A673 (cell line): Measurements from ENCODE around the gene ALG5. TPM values are rescaled to one million over a fixed set of nuclear protein-coding genes. Genes with fewer than 3 reads are reported as not detected.

Experiments
- BruUV-seq: library from RNA; stranded (reverse); fragments of 400-500 nt; replicated peaks from 2 replicates; lab custom pipeline; 2021; lab: Mats Ljungman, UMichigan
- CTCF ChIA-PET: fragments of 300-600 bp; sonication (Branson Sonifier 250); formaldehyde crosslinking; loops from one replicate; lab custom pipeline; 2022; ENCODE audit warnings: antibody characterized with exemption; lab: Charles Lee
- POLR2A ChIA-PET: fragments of 300-600 bp; sonication (Branson Sonifier 250); formaldehyde crosslinking; loops from one replicate; lab custom pipeline; 2022; ENCODE audit warnings: antibody characterized with exemption; ENCODE audit not compliant: low non-redundant PET; lab: Charles Lee
- DNase-seq: peaks from one replicate; pipeline ENCODE4 v3.0.0-alpha.2; 2015; ENCODE audit warnings: low spot score
- H3K27ac ChIP-seq: fragments of 200-600 bp; sonication (generic); 2 replicates; pipeline ENCODE4 v1.5.1; 2016; ENCODE audit warnings: mixed run types, low read depth, mild to moderate bottlenecking, mixed read lengths, antibody characterized with exemption, low read length; ENCODE audit not compliant: poor library complexity, severe bottlenecking
- H3K27me3 ChIP-seq: fragments of 200-600 bp; sonication (generic); replicated peaks from 2 replicates; pipeline ENCODE4 v1.6.1; 2017; ENCODE audit warnings: mixed run types, low read depth, mild to moderate bottlenecking, mixed read lengths, antibody characterized with exemption, low read length; ENCODE audit not compliant: insufficient read depth, poor library complexity
- H3K36me3 ChIP-seq: fragments of 200-600 bp; sonication (generic); 2 replicates; pipeline ENCODE4 v1.6.1; 2016; ENCODE audit warnings: mixed run types, mild to moderate bottlenecking, mixed read lengths, antibody characterized with exemption, low read length; ENCODE audit not compliant: insufficient read depth, poor library complexity, severe bottlenecking
- H3K4me1 ChIP-seq: fragments of 200-600 bp; sonication (generic); 2 replicates; pipeline ENCODE4 v1.6.1; 2017; ENCODE audit warnings: mixed run types, mild to moderate bottlenecking, mixed read lengths, antibody characterized with exemption, low read length; ENCODE audit not compliant: insufficient read depth, poor library complexity, severe bottlenecking
- H3K4me3 ChIP-seq: fragments of 200-600 bp; sonication (generic); 2 replicates; pipeline ENCODE4 v1.5.1; 2016; ENCODE audit warnings: low read depth, mixed run types, mild to moderate bottlenecking, mixed read lengths, low read length; ENCODE audit not compliant: poor library complexity, severe bottlenecking
- H3K9me3 ChIP-seq: fragments of 200-600 bp; sonication (generic); 2 replicates; pipeline ENCODE4 v1.6.1; 2016; ENCODE audit warnings: mixed run types, low read depth, mild to moderate bottlenecking, mixed read lengths, antibody characterized with exemption, low read length; ENCODE audit not compliant: poor library complexity, severe bottlenecking
- EZH2 ChIP-seq: fragments of 200-600 bp; sonication (generic); IDR thresholded peaks from 2 replicates; pipeline ENCODE4 v1.6.1; 2017; ENCODE audit warnings: borderline replicate concordance, low read depth, mild to moderate bottlenecking, mixed read lengths, antibody characterized with exemption, low read length; ENCODE audit not compliant: poor library complexity, severe bottlenecking
- intact Hi-C: fragments of 100-400 bp; cut with micrococcal nuclease; formaldehyde crosslinking; loops from one replicate; pipeline ENCODE4 v1.10.0; 2022; ENCODE audit not compliant: unreplicated experiment
- total RNA-seq: library from RNA; stranded (reverse); gene quantifications from 2 replicates; pipeline ENCODE4 v1.2.3, GENCODE V29; 2021
- TF ChIP-seq, protein P1 (sequence below): fragments of 300-800, 200-600 bp; sonication (generic); conservative IDR thresholded peaks from 2 replicates; pipeline ENCODE4 v1.5.1; 2017; ENCODE audit warnings: low read depth, mild to moderate bottlenecking, antibody characterized with exemption, low read length, moderate library complexity, mixed read lengths

ALG5 gene
- total RNA-seq, 1 experiment from 2014 or later, result 52.0 TPM

DNA sequence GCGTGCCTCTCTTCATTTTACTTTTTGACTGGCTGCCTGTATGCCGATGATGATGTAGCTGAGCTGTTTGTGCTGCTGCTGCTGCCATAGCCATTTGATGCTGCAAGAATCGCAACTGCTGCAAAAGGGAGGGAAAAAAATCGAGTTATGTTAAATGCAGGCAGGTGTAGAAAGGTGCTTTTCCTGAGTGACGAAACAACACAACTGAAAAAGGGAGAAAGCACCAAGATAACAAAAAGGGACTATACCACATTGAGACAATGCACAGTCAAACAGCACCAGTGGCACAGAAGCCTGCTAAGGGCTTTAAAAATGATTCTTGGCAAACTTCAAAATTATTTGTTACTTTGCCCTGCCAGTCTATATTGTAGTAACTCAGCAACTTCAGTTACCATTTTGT, 10.6 kb upstream of the ALG5 start:
- BruUV-seq, result no TSS peak
- intact Hi-C loops, result loop anchor here (10.0 kb wide), 1 partner anchor 45 kb away; the partner anchor contains the start of gene SUPT20H
- ChIA-PET POLR2A (no interaction called here), CTCF (no interaction called here)
- no peak for DNase-seq
- no peak for TF ChIP-seq EZH2
- TF ChIP-seq, protein P1, sequence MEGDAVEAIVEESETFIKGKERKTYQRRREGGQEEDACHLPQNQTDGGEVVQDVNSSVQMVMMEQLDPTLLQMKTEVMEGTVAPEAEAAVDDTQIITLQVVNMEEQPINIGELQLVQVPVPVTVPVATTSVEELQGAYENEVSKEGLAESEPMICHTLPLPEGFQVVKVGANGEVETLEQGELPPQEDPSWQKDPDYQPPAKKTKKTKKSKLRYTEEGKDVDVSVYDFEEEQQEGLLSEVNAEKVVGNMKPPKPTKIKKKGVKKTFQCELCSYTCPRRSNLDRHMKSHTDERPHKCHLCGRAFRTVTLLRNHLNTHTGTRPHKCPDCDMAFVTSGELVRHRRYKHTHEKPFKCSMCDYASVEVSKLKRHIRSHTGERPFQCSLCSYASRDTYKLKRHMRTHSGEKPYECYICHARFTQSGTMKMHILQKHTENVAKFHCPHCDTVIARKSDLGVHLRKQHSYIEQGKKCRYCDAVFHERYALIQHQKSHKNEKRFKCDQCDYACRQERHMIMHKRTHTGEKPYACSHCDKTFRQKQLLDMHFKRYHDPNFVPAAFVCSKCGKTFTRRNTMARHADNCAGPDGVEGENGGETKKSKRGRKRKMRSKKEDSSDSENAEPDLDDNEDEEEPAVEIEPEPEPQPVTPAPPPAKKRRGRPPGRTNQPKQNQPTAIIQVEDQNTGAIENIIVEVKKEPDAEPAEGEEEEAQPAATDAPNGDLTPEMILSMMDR, result no peak
- Histone ChIP-seq H3K4me1 (peaks cover 34% of the 10 kb centered on the region), H3K36me3 (peaks cover 72% of the 10 kb centered on the region), H3K9me3 (no peaks in the 10 kb centered on the region), H3K27me3 (no peaks in the 10 kb centered on the region), H3K4me3 (no peak overlapping the region), H3K27ac (no peak overlapping the region)

DNA sequence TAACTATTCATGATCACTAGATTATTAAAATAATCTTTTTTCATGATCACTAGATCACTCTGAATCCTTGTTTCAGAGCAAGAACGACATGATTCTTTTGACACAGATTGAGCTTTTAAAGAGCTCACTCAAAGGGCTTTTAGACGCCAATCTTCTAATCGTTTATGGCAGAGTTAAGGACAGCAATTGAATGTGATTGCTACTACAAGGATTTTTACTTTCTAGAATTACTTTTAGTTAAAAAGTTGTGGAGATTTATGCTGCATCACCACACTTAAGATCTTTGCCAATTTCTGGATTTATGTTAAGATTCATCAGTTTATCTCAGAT, 2.7 kb upstream of the ALG5 start:
- Histone ChIP-seq H3K36me3 (peaks cover 44% of the 10 kb centered on the region), H3K4me1 (peaks cover 21% of the 10 kb centered on the region), H3K27ac (peak overlapping the region; percentile 99), H3K4me3 (peak overlapping the region; percentile 69), H3K9me3 (no peaks in the 10 kb centered on the region), H3K27me3 (no peaks in the 10 kb centered on the region)
- ChIA-PET CTCF (no interaction called here), POLR2A (interaction anchor here (0.7 to 0.9 kb wide), 3 partner anchors 9 to 656 kb away, joined by 3 read pairs; partner anchors contain the start of gene SPART)
- DNase-seq, result no peak
- BruUV-seq, result no TSS peak
- TF ChIP-seq, protein P1, result no peak
- TF ChIP-seq EZH2, result no peak
- intact Hi-C loops, result loop anchor here (10.0 kb wide), 1 partner anchor 53 kb away; the partner anchor contains the start of gene SUPT20H

DNA sequence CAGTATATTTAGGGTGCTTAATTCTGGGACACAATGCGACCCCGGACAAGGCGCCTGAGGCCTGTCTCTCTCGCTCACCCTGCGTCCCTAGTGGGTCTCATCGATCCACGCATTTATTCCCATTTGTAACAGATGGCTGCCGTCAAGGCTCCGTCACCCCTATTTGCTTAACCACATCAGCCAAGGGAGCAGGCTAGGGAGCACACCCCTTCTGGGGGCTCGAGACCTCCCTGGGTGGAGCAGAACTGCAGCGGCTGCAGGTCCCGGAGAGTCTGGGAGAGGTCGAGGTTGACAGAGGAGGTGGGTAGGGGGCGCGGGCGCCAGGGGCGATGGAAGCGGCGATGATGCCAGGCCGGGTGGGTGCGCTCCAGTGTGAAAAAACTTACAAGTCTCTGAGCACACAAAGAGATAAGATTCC, 507 bp downstream of the ALG5 start:
- no peaks in the 10 kb centered on the region for H3K27me3 ChIP-seq
- ChIA-PET CTCF (interaction anchor here (0.7 kb wide), 1 partner anchor 68 kb away, joined by 3 read pairs; no protein-coding TSS in a partner anchor), POLR2A (no interaction called here)
- no TSS peak for BruUV-seq
- H3K4me1 ChIP-seq, result peaks cover 21% of the 10 kb centered on the region
- peak overlapping the region; percentile 69 for H3K4me3 ChIP-seq
- DNase-seq, result no peak
- TF ChIP-seq EZH2, result no peak
- TF ChIP-seq, protein P1, result no peak
- peak overlapping the region; percentile 99 for H3K27ac ChIP-seq
- peaks cover 31% of the 10 kb centered on the region for H3K36me3 ChIP-seq
- H3K9me3 ChIP-seq, result no peaks in the 10 kb centered on the region
- intact Hi-C loops, result loop anchor here (10.0 kb wide), 1 partner anchor 324 kb away; the partner anchor contains the start of gene SERTM1
